ENCODE results near the gene UVRAG. TPM values are rescaled to one million over a fixed set of nuclear protein-coding genes. Genes with fewer than 3 reads are reported as not detected.
A peak's percentile ranks its signal among the peaks of the same experiment; 100 is the strongest.

Gene UVRAG
- total RNA-seq, 1 experiment from 2014 or later: 29.5 TPM

GRCh38 chr11:76115555-76115954, 300.5 kb downstream of the UVRAG start:
- no peaks in the 10 kb centered on the region for H3K9me3 ChIP-seq (ENCODE audit: control insufficient read depth, insufficient read depth, low read depth, low read length)
- DNase-seq (ENCODE audit: low read depth, low spot score) (no peak), ATAC-seq (no peak)
- in situ Hi-C loops (cut with HindIII; ENCODE audit: low pct_unique_long_range_greater_than_20kb, low sequenced_read_pairs): no loop called here
- intact Hi-C loops (cut with micrococcal nuclease; ENCODE audit: unreplicated experiment): no loop called here
- H3K27me3 ChIP-seq (ENCODE audit: control insufficient read depth, insufficient read depth, low read length): no peaks in the 10 kb centered on the region
- TF ChIP-seq, protein P1, sequence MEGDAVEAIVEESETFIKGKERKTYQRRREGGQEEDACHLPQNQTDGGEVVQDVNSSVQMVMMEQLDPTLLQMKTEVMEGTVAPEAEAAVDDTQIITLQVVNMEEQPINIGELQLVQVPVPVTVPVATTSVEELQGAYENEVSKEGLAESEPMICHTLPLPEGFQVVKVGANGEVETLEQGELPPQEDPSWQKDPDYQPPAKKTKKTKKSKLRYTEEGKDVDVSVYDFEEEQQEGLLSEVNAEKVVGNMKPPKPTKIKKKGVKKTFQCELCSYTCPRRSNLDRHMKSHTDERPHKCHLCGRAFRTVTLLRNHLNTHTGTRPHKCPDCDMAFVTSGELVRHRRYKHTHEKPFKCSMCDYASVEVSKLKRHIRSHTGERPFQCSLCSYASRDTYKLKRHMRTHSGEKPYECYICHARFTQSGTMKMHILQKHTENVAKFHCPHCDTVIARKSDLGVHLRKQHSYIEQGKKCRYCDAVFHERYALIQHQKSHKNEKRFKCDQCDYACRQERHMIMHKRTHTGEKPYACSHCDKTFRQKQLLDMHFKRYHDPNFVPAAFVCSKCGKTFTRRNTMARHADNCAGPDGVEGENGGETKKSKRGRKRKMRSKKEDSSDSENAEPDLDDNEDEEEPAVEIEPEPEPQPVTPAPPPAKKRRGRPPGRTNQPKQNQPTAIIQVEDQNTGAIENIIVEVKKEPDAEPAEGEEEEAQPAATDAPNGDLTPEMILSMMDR (IDR thresholded peaks at IDR 0.05): no peak
- TF ChIP-seq TCF7L2 (IDR thresholded peaks at IDR 0.05; ENCODE audit: low read depth, low read length) (no peak), POLR2AphosphoS5 (IDR thresholded peaks at IDR 0.05; ENCODE audit: low read depth, low read length) (no peak), SIN3A (IDR thresholded peaks at IDR 0.05; ENCODE audit: borderline replicate concordance, insufficient read depth, low read depth, low read length) (no peak), REST (IDR thresholded peaks at IDR 0.05; ENCODE audit: insufficient read depth in 1 of 2, low read depth in 2 of 2, low read length in 1 of 2) (no peak)
- BruUV-seq (replicated peaks): no TSS peak
- no peaks in the 10 kb centered on the region for H3K4me1 ChIP-seq (ENCODE audit: control insufficient read depth, insufficient read depth, low read length)
- H3K36me3 ChIP-seq (ENCODE audit: control insufficient read depth, insufficient read depth, low read length): no peaks in the 10 kb centered on the region
- CTCF ChIA-PET: no interaction called here
- no peak overlapping the region for H3K27ac ChIP-seq (ENCODE audit: low read length)
- POLR2A ChIA-PET: no interaction called here
- H3K4me3 ChIP-seq (ENCODE audit: low read depth in 2 of 2, low read length in 2 of 2): no peak overlapping the region

GRCh38 chr11:76119032-76119431, 304.0 kb downstream of the UVRAG start:
- Histone ChIP-seq H3K36me3 (ENCODE audit: control insufficient read depth, insufficient read depth, low read length) (no peaks in the 10 kb centered on the region), H3K27ac (ENCODE audit: low read length) (no peak overlapping the region), H3K4me3 (ENCODE audit: low read depth in 2 of 2, low read length in 2 of 2) (no peak overlapping the region), H3K9me3 (ENCODE audit: control insufficient read depth, insufficient read depth, low read depth, low read length) (no peaks in the 10 kb centered on the region), H3K4me1 (ENCODE audit: control insufficient read depth, insufficient read depth, low read length) (no peaks in the 10 kb centered on the region), H3K27me3 (ENCODE audit: control insufficient read depth, insufficient read depth, low read length) (no peaks in the 10 kb centered on the region)
- intact Hi-C loops (cut with micrococcal nuclease; ENCODE audit: unreplicated experiment) (no loop called here), in situ Hi-C loops (cut with HindIII; ENCODE audit: low pct_unique_long_range_greater_than_20kb, low sequenced_read_pairs) (no loop called here)
- POLR2A ChIA-PET: no interaction called here
- CTCF ChIA-PET: no interaction called here
- no TSS peak for BruUV-seq (replicated peaks)
- no peak for ATAC-seq
- TF ChIP-seq POLR2AphosphoS5 (IDR thresholded peaks at IDR 0.05; ENCODE audit: low read depth, low read length): no peak
- TF ChIP-seq, protein P1 (IDR thresholded peaks at IDR 0.05): peak; percentile 24
- DNase-seq (ENCODE audit: low read depth, low spot score): no peak

DNA sequence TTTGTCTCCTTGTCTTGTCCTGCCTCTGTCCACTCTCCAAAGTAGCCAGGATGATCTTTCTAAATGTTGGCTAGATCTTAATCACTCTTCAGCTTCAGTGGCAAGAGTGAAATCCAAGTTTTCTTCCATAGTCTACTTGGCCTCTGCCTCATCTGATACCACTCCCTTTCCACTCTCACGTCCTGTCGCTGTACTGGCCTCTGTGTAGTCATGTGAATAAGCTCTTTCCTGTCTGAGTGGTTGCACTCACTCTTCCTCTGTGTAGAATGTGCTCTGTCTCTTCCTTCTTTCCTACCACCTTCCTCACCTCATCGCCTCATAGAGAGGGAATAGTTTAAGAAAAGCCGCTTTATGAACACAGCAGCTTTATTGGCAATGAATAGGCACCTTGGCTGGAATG, 304.8 kb downstream of the UVRAG start:
- CTCF ChIA-PET: no interaction called here
- POLR2A ChIA-PET: no interaction called here
- H3K9me3 ChIP-seq (ENCODE audit: control insufficient read depth, insufficient read depth, low read depth, low read length): no peaks in the 10 kb centered on the region

More for the DNA sequence above, 304.8 kb downstream of the UVRAG start:
- intact Hi-C loops (cut with micrococcal nuclease; ENCODE audit: unreplicated experiment) (no loop called here), in situ Hi-C loops (cut with HindIII; ENCODE audit: low pct_unique_long_range_greater_than_20kb, low sequenced_read_pairs) (no loop called here)
- Histone ChIP-seq H3K27me3 (ENCODE audit: control insufficient read depth, insufficient read depth, low read length) (no peaks in the 10 kb centered on the region), H3K4me3 (ENCODE audit: low read depth in 2 of 2, low read length in 2 of 2) (no peak overlapping the region), H3K36me3 (ENCODE audit: control insufficient read depth, insufficient read depth, low read length) (no peaks in the 10 kb centered on the region), H3K4me1 (ENCODE audit: control insufficient read depth, insufficient read depth, low read length) (no peaks in the 10 kb centered on the region), H3K27ac (ENCODE audit: low read length) (no peak overlapping the region)
- no peak for ATAC-seq
- TF ChIP-seq SIN3A (IDR thresholded peaks at IDR 0.05; ENCODE audit: borderline replicate concordance, insufficient read depth, low read depth, low read length) (no peak), POLR2AphosphoS5 (IDR thresholded peaks at IDR 0.05; ENCODE audit: low read depth, low read length) (no peak), TCF7L2 (IDR thresholded peaks at IDR 0.05; ENCODE audit: low read depth, low read length) (no peak), REST (IDR thresholded peaks at IDR 0.05; ENCODE audit: insufficient read depth in 1 of 2, low read depth in 2 of 2, low read length in 1 of 2) (no peak)
- TF ChIP-seq, protein P1 (IDR thresholded peaks at IDR 0.05): no peak
- no TSS peak for BruUV-seq (replicated peaks)
- DNase-seq (ENCODE audit: low read depth, low spot score): no peak

Measured in Panc1 (cell line).